ENCODE measurements around the gene PNPO. TPM values are rescaled to one million over a fixed set of nuclear protein-coding genes. Genes with fewer than 3 reads are reported as not detected.
"Not testable (repeated sequence)": the region's sequence is repeated elsewhere in the genome, so short reads cannot be mapped to it uniquely, and the experiment has no call there.

Gene PNPO
- polyA plus RNA-seq, 1 of the 3 experiments (the other 2 are of a cell fraction), result 26.1 TPM

GRCh38 chr17:47919889-47920288, 21.5 kb upstream of the PNPO start:
- POLR2A ChIA-PET; H3K4me2 ChIP-seq; H2AFZ ChIP-seq (ENCODE audit: low read depth); H3K79me2 ChIP-seq (ENCODE audit: insufficient read depth); H3K9ac ChIP-seq; H3K9me3 ChIP-seq; H3K27me3 ChIP-seq (ENCODE audit: insufficient read depth); H3K4me3 ChIP-seq (ENCODE audit: low read depth in 2 of 2, low read length in 1 of 2); DNase-seq; H4K20me1 ChIP-seq (ENCODE audit: insufficient read depth); H3K9me2 ChIP-seq; H3K4me1 ChIP-seq (ENCODE audit: control insufficient read depth in 1 of 2, insufficient read depth in 2 of 2, low read depth in 1 of 2, low read length in 1 of 2); H3K27ac ChIP-seq (ENCODE audit: low read depth in 2 of 2, low read length in 1 of 2): not testable (repeated sequence)
- CTCF ChIA-PET, result interaction anchor here (0.9 to 40.5 kb wide), 3 partner anchors 10 to 37 kb away, joined by 3 to 1216 read pairs (median 4); partner anchors contain the start of genes CDK5RAP3, PNPO and PRR15L
- Histone ChIP-seq H3F3A (replicated peaks; ENCODE audit: insufficient read depth) (peaks cover 12% of the 10 kb centered on the region), H3K36me3 (replicated peaks in 1 of 2; ENCODE audit: control insufficient read depth in 1 of 2, insufficient read depth in 2 of 2, low read length in 1 of 2) (peaks cover 13 to 27% of the 10 kb centered on the region in 2 experiments)
- WGBS (ENCODE audit: low lambda C conversion rate), result 95% methylated on average over 14 of the region's 14 CpGs

- Histone ChIP-seq H3K9me3 (no peaks in the 10 kb centered on the region), H3K36me3 (replicated peaks in 1 of 2; ENCODE audit: control insufficient read depth in 1 of 2, insufficient read depth in 2 of 2, low read length in 1 of 2) (peaks cover 28 to 35% of the 10 kb centered on the region in 2 experiments), H3K9me2 (no peaks in the 10 kb centered on the region), H3K4me3 (ENCODE audit: low read depth in 2 of 2, low read length in 1 of 2) (no peak overlapping the region), H4K20me1 (ENCODE audit: insufficient read depth) (no peaks in the 10 kb centered on the region), H3F3A (replicated peaks; ENCODE audit: insufficient read depth) (peaks cover 3% of the 10 kb centered on the region), H2AFZ (ENCODE audit: low read depth) (no peak overlapping the region), H3K27me3 (ENCODE audit: insufficient read depth) (no peaks in the 10 kb centered on the region), H3K4me2 (no peak overlapping the region), H3K9ac (no peak overlapping the region), H3K4me1 (ENCODE audit: control insufficient read depth in 1 of 2, insufficient read depth in 2 of 2, low read depth in 1 of 2, low read length in 1 of 2) (no peaks in the 10 kb centered on the region), H3K79me2 (ENCODE audit: insufficient read depth) (no peaks in the 10 kb centered on the region), H3K27ac (ENCODE audit: low read depth in 2 of 2, low read length in 1 of 2) (no peak overlapping the region)
- POLR2A ChIA-PET, result no interaction called here
- TF ChIP-seq GABPA (IDR thresholded peaks at IDR 0.05; ENCODE audit: low read depth), result no peak
- no peak for TF ChIP-seq FOXM1 (IDR thresholded peaks at IDR 0.05; ENCODE audit: low read depth)
- no peak for TF ChIP-seq TCF12 (IDR thresholded peaks at IDR 0.05)
- no peak for TF ChIP-seq CTCF (IDR thresholded peaks at IDR 0.05)
- DNase-seq, result no peak
- CTCF ChIA-PET, result interaction anchor here (1.1 to 40.5 kb wide), 3 partner anchors 31 to 84 kb away, joined by 4 to 1216 read pairs (median 5); partner anchors contain the start of genes CDK5RAP3, PNPO, PRR15L and SCRN2
- 91% methylated on average over 23 of the region's 23 CpGs for WGBS (ENCODE audit: low lambda C conversion rate)
Observed at GRCh38 chr17:47924785-47925677, 16.3 kb upstream of the PNPO start.

- Histone ChIP-seq H3K27me3 (ENCODE audit: insufficient read depth) (no peaks in the 10 kb centered on the region), H2AFZ (ENCODE audit: low read depth) (no peak overlapping the region), H3K9me2 (no peaks in the 10 kb centered on the region), H3K79me2 (ENCODE audit: insufficient read depth) (no peaks in the 10 kb centered on the region), H3K9me3 (no peaks in the 10 kb centered on the region), H3K4me1 (ENCODE audit: control insufficient read depth in 1 of 2, insufficient read depth in 2 of 2, low read depth in 1 of 2, low read length in 1 of 2) (no peaks in the 10 kb centered on the region), H3K36me3 (replicated peaks in 1 of 2; ENCODE audit: control insufficient read depth in 1 of 2, insufficient read depth in 2 of 2, low read length in 1 of 2) (peaks cover 28 to 35% of the 10 kb centered on the region in 2 experiments), H3K4me2 (no peak overlapping the region), H3F3A (replicated peaks; ENCODE audit: insufficient read depth) (peaks cover 3% of the 10 kb centered on the region), H3K9ac (no peak overlapping the region), H3K4me3 (ENCODE audit: low read depth in 2 of 2, low read length in 1 of 2) (no peak overlapping the region), H3K27ac (ENCODE audit: low read depth in 2 of 2, low read length in 1 of 2) (no peak overlapping the region), H4K20me1 (ENCODE audit: insufficient read depth) (no peaks in the 10 kb centered on the region)
- CTCF ChIA-PET, result interaction anchor here (40.5 kb wide), 1 partner anchor 31 kb away, joined by 1216 read pairs; the partner anchor contains the start of genes CDK5RAP3, PNPO and PRR15L
- no peak for DNase-seq
- WGBS (ENCODE audit: low lambda C conversion rate), result 87% methylated on average over 3 of the region's 3 CpGs
- POLR2A ChIA-PET, result no interaction called here
- TF ChIP-seq MXI1 (IDR thresholded peaks at IDR 0.05; ENCODE audit: low read depth, low read length), result no peak
- no peak for TF ChIP-seq GABPA (IDR thresholded peaks at IDR 0.05; ENCODE audit: low read depth)
- no peak for TF ChIP-seq RAD21 (IDR thresholded peaks at IDR 0.05; ENCODE audit: low read length)
- TF ChIP-seq ZBTB33 (IDR thresholded peaks at IDR 0.05; ENCODE audit: borderline replicate concordance, low read depth), result no peak
- TF ChIP-seq REST (IDR thresholded peaks at IDR 0.05; ENCODE audit: low read depth, low read length), result no peak
- no peak for TF ChIP-seq GATA2 (CRISPR knock-in tag; IDR thresholded peaks at IDR 0.05)
- TF ChIP-seq TEAD4 (IDR thresholded peaks at IDR 0.05; ENCODE audit: borderline replicate concordance, insufficient read depth), result no peak
- TF ChIP-seq MEF2A (IDR thresholded peaks at IDR 0.05; ENCODE audit: borderline replicate concordance, low read depth), result no peak
- no peak for TF ChIP-seq FOXJ3 (CRISPR knock-in tag; IDR thresholded peaks at IDR 0.05)
- TF ChIP-seq FOXM1 (IDR thresholded peaks at IDR 0.05; ENCODE audit: low read depth), result no peak
Observed at GRCh38 chr17:47925678-47925988, 15.7 kb upstream of the PNPO start.
